ENCODE data around the gene MALT1.

DNA sequence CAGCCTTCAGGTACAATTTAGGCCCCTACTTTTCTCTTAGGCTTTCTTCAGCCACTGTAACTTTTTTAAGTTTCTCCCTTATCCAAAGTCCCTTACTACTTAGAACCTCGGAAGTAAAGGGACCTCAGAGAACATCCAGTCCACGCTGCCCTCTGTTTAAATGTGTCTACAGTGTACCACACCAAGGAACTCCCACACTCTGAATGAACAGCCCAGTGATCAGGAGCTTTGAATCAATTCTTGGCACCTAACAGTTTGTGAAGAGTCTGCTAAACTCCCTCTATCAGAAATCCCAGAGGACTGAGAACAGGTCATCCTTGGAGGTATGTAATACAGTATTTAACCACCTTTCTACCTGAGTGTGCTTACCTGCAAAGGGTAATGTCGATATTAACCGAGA is 11.6 kb upstream of the MALT1 start:
- TF ChIP-seq, protein P1, sequence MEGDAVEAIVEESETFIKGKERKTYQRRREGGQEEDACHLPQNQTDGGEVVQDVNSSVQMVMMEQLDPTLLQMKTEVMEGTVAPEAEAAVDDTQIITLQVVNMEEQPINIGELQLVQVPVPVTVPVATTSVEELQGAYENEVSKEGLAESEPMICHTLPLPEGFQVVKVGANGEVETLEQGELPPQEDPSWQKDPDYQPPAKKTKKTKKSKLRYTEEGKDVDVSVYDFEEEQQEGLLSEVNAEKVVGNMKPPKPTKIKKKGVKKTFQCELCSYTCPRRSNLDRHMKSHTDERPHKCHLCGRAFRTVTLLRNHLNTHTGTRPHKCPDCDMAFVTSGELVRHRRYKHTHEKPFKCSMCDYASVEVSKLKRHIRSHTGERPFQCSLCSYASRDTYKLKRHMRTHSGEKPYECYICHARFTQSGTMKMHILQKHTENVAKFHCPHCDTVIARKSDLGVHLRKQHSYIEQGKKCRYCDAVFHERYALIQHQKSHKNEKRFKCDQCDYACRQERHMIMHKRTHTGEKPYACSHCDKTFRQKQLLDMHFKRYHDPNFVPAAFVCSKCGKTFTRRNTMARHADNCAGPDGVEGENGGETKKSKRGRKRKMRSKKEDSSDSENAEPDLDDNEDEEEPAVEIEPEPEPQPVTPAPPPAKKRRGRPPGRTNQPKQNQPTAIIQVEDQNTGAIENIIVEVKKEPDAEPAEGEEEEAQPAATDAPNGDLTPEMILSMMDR (IDR thresholded peaks at IDR 0.05 in 4 of 5, conservative IDR thresholded peaks at IDR 0.05 in 1 of 5): no peak
- TF ChIP-seq POLR2A (IDR thresholded peaks at IDR 0.05): no peak
